Measurements from ENCODE around the gene FRMD7.

FRMD7 gene

GRCh38 chrX:132043977-132044376, 83.8 kb downstream of the FRMD7 start:
- in situ Hi-C loops (cut with MboI; ENCODE audit: low sequenced_read_pairs), result no loop called here

- in situ Hi-C loops (cut with MboI; ENCODE audit: low sequenced_read_pairs), result no loop called here
Measured at GRCh38 chrX:132041015-132041414, 86.8 kb downstream of the FRMD7 start.

- in situ Hi-C loops (cut with MboI; ENCODE audit: low sequenced_read_pairs), result no loop called here
Measured at GRCh38 chrX:132040066-132040465, 87.8 kb downstream of the FRMD7 start.

GRCh38 chrX:132037479-132037993, 90.3 kb downstream of the FRMD7 start:
- in situ Hi-C loops (cut with MboI; ENCODE audit: low sequenced_read_pairs), result no loop called here

GRCh38 chrX:132034648-132035047, 93.2 kb downstream of the FRMD7 start:
- in situ Hi-C loops (cut with MboI; ENCODE audit: low sequenced_read_pairs), result no loop called here

- in situ Hi-C loops (cut with MboI; ENCODE audit: low sequenced_read_pairs), result no loop called here
Measured at GRCh38 chrX:132033166-132033565, 94.7 kb downstream of the FRMD7 start.

GRCh38 chrX:132031867-132032266, 96.0 kb downstream of the FRMD7 start:
- in situ Hi-C loops (cut with MboI; ENCODE audit: low sequenced_read_pairs), result no loop called here

GRCh38 chrX:132030264-132030663, 97.6 kb downstream of the FRMD7 start:
- in situ Hi-C loops (cut with MboI; ENCODE audit: low sequenced_read_pairs), result no loop called here
